ENCODE data around the gene KCNA5. TPM values are rescaled to one million over a fixed set of nuclear protein-coding genes. Genes with fewer than 3 reads are reported as not detected.

KCNA5 gene
- 1 to 10 TPM; 2.1 to 2.9 (median 2.5) TPM for polyA plus RNA-seq (ENCODE audit: insufficient read length in 4 of 4)

DNA sequence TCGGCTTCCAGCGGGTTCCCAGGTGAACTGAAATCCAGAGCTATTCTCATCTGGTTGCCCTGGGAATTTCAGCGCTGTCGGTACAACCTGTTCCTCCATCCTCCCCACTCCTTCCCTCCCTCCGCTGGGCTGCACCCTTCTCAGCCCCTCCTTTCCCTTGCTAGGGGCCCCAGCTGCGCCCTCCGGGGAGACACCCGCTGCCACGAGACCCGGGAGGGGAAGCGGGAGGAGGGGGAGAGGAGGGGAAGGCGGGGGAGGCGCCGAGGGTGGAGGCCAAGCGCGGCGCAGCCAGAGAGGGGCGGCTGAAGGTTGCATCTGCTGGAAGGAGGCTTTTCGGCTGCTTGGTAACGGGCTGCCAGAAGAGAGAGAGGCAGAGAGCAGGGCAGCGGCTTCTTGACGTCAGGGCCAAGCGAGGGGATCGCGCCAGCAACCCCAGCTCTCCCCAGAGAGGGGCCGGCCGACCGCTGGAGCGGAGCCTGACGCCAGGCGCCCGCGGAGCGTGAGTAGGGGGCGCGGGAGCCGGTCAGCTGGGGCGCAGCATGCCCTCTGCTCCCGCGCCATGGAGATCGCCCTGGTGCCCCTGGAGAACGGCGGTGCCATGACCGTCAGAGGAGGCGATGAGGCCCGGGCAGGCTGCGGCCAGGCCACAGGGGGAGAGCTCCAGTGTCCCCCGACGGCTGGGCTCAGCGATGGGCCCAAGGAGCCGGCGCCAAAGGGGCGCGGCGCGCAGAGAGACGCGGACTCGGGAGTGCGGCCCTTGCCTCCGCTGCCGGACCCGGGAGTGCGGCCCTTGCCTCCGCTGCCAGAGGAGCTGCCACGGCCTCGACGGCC lies at the start of gene KCNA5:
Gene KCNA5, plus strand, starts transcription at position 291 of the 831 bp plus-strand sequence. Its CDS starts 269 bp downstream, at position 560.
- peak; percentile 24 to 35 (median 28) for DNase-seq (ENCODE audit: low read depth in 4 of 4, low spot score in 3 of 4)

GRCh38 chr12:4994622-4995021 lies 49.1 kb upstream of the KCNA5 start:
- no peak for DNase-seq (ENCODE audit: low read depth in 4 of 4, low spot score in 3 of 4)

DNA sequence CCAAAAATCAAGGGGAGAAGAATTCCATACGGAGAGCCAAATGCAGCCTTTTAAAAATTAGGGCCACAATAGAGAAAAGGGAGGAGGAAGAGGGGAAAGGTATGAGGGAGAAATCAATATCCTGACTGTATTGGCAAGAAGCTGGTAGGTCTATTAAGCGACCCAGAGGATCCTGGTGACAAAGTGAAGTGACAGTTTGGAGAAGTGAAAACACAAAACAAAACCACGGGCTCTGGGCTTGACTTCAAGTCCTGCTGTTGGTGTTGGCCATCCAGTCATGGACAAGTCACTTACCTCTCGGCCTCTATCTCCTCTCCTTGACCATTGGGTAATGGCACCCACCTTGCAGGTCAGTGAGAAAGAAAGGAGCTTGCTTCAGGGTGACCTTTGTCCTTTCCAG lies 47.0 kb upstream of the KCNA5 start:
- no peak for DNase-seq (ENCODE audit: low read depth in 4 of 4, low spot score in 3 of 4)

- no peak for DNase-seq (ENCODE audit: low read depth in 4 of 4, low spot score in 3 of 4)
These were observed 45.7 kb upstream of the KCNA5 start for GRCh38 chr12:4997939-4998338.

GRCh38 chr12:5000204-5000603 lies 43.5 kb upstream of the KCNA5 start:
- DNase-seq (ENCODE audit: low read depth in 4 of 4, low spot score in 3 of 4) = no peak

DNA sequence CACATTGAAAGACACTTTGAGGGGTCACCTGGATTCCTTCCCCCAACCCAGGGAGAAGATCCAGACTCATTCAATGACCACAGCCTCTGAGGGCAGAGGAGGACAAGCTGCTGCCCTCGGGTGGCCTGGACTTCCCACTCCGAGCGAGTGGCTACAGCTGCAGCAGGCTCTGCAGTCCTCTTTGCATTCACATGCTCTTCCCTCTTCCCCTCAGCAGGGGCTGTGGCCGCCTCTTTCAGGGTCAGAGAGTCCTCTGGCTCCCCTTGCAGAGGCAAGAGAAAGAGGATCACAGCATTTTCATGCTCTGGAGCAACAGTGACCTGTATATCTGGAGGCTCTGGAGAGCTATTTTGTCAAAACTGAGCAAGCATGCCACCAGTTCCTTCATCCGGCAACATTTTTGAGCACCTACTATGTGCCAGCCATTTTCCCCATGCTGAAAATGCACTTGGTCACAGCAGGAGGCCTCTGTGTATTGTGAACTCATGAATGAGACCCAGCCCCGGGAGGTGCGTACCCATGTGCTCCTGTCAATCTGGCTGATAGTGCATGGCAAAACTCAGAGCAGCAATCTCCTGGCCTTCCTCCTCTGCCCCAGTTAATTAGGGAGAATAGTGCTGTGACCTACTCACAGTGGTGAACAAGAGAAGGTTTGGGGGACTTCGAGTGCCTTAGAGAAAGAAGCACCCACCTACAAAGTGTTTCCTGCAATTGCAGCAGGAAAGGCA lies 42.9 kb upstream of the KCNA5 start:
- no peak for DNase-seq (ENCODE audit: low read depth in 4 of 4, low spot score in 3 of 4)

DNA sequence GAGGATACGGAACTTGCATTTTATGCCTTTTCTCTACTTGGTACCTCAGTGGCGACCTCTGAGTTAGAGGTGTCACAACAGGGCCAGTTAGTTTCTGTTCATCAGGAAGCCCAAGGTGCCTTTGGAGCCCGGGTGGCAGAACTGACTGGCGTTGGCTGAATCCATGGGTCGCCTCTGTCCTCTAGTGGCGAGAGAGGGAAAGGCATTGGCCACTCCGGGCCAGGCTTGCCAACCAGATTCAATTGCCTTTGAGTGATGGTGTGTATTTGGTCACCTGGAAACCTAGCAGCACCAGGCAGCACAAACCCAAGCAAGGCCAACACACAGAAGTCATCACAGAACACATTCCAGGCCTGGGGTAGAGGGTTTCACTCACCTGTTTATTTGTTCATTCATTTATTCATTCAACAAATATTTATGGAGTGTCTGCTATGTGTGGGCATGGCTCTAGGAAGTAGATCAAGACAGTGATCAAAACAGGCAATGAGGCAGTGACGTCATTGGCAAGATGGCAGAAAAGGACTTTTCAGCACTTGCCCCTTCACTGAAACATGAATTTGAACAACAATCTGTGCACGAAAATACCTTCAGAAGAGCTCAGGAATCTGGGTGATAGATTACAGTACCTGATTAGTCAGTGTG lies 40.5 kb upstream of the KCNA5 start:
- peak in 3 of 4 donors; percentile 27 to 37 (median 28) for DNase-seq (ENCODE audit: low read depth in 4 of 4, low spot score in 3 of 4)

- DNase-seq (ENCODE audit: low read depth in 4 of 4, low spot score in 3 of 4) = no peak
These were observed 35.0 kb upstream of the KCNA5 start for GRCh38 chr12:5008661-5009060.

DNA sequence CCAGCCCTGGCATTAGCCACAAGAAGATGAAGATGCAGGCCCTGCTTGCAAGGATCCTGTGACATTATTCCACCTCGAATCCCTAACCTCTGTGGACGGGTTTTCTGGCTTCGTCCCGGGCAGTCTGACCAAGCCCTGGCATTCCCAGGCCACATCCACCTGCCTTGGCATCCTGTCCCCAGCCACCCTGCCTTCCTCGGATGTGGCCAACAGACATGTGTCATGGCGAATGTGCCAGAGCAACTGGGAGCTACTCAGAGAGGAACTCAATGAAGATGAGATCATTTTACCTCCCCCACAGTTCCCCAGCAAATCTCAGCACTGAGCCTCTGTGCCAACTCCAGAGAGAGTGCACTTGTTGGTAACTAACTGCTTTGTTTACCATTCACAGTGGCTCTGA lies 33.5 kb upstream of the KCNA5 start:
- DNase-seq (ENCODE audit: low read depth in 4 of 4, low spot score in 3 of 4) = no peak

DNA sequence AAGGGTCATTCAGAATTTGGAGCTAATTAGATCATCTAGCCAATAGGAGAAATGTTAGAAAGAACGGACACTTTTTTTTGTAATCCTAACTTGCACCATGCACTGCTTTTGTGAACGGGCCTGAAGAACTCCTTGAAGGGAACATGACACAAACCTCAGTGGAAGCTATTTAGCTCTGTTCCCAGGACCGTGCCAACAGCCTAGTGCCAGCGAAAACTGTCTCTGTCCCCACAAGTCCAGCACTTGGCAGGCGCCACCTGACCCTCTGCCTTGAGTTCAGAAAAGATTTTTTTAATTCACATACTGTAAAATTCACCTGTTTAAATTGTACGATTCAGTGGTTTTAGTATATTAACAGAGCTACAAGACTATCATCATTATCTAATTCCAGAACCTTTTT lies 31.3 kb upstream of the KCNA5 start:
- DNase-seq (ENCODE audit: low read depth in 4 of 4, low spot score in 3 of 4) = no peak

DNA sequence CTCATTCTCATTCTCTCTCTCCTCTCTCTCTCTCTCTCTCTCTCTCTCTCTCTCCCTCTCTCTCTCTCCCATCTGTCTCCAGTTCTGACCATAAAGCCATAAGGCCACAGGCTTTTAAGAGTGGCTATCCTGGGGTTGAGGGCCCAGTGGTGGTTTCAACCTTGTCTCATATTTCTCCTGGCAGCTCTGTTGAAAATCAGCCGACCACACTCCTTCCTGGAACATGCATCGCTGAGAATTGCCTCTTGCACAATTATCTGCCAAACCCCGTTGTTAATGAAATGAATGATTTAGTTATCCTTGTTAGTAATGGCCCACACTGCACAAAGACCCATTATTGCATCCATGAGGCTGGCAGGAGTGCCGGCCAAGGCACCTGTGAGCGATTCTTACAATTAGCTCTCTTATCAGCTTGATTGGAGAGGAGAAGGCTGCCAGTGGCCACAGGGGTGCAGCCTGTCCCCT lies 30.4 kb upstream of the KCNA5 start:
- no peak for DNase-seq (ENCODE audit: low read depth in 4 of 4, low spot score in 3 of 4)

DNA sequence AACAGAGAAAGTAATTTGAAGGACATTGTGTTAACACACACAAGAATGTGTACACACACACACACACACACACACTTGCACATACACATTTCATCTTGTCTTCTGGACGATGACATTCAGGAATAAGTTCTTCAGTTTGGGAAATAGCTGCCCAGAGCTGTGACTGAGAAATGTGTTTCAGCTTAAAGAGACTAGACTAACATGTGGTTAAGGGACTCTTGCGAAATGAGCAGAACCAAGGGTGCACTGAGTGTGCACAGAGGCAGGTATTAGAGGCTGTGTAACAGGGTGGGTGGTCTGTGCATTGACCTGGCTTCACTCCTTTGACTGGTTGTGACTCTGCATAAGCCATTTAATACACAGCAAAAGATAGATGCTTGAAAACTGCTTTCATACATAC lies 29.4 kb upstream of the KCNA5 start:
- no peak for DNase-seq (ENCODE audit: low read depth in 4 of 4, low spot score in 3 of 4)

DNA sequence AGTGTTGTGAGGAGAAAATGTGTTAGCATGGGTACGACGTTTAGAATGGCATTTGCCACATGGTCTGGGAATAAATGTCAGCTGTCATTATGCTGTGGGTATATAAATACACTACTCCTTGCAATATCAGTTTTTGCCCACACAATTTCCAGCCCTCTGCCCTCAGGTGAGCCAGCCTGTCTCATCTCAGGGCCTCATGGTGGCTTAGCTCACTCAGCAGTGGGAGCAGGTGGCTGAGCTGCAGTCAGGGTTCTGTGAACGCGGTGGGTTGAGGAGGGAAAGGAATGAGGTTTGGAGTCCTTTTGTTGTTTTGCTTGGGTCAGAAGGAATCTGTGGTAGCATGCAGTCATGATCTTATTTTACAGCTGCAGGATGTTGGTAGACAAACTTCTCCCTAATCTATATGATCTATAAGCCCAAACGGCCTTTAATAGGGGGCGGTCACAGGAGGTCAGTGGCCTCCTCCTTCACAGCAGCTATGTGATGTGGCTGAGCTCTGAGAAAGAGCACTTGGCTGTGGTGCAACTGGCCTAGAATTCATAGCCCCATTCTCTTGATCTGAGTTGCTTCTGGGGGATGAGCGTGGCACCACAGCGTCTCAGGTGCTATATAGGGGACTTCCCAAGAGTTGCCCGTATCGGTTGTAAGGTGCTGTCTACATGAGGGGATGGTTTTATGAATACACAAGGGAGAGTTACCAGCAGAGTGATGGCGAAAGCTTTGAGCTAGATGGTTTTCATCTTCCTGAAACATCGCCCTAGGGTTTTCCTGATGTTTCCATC lies 27.8 kb upstream of the KCNA5 start:
- DNase-seq (ENCODE audit: low read depth in 4 of 4, low spot score in 3 of 4) = no peak

GRCh38 chr12:5016526-5016925 lies 27.2 kb upstream of the KCNA5 start:
- no peak for DNase-seq (ENCODE audit: low read depth in 4 of 4, low spot score in 3 of 4)

DNA sequence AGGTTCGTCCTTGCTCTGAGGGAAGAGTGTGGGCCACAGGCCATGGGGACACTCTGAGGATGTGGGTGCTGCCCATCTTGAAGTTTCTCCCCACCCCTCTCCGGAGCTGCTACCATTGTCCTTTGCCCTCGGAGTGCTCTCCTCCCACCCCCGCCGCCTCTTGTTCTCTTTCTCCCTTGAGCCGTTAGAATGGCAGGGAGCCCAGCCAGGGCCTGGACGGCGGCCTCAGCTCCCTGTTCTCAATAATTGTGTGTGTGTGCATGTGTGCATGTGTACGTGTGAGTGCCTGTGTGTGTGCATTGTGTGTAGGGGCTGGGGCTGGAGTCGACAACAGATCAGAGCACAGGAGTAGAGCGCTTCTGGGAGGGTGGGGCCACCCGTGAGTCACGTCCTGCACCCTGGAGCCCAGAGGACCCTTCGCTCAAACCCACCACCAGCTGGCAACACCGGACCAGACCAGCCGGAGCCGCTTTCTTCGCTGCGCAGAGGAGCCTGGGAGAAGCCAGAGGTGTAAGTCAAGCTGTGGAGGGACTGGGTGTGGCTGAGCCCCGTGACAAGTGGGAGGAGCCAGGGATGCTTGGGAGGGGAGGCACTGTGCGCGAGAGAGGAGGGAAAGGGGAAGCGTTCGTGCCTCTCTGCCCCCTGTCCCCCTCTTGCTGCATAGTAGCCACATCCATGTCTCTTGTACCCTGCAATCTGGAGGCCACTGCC lies 25.9 kb upstream of the KCNA5 start:
- no peak for DNase-seq (ENCODE audit: low read depth in 4 of 4, low spot score in 3 of 4)

- no peak for DNase-seq (ENCODE audit: low read depth in 4 of 4, low spot score in 3 of 4)
These were observed 25.0 kb upstream of the KCNA5 start for GRCh38 chr12:5018677-5019076.

DNA sequence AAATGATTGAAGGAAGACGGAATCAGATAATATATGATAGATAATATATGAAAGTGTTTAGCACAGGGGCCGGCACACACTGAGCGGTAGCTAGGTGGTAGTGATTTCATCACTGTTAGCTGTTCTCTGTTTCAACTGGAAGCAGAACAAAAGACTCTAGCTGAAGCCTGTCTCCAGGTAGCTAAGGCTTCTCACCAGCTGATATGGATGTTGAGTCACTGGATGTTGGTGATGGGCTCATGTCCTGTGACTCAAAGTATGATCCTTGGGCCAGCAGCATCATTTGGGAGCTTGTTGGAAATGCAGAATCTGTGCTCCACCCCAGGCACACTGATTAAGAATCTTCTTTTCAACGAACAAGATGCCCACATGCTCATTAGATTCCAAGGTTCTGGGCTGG lies 21.7 kb upstream of the KCNA5 start:
- DNase-seq (ENCODE audit: low read depth in 4 of 4, low spot score in 3 of 4) = no peak

DNA sequence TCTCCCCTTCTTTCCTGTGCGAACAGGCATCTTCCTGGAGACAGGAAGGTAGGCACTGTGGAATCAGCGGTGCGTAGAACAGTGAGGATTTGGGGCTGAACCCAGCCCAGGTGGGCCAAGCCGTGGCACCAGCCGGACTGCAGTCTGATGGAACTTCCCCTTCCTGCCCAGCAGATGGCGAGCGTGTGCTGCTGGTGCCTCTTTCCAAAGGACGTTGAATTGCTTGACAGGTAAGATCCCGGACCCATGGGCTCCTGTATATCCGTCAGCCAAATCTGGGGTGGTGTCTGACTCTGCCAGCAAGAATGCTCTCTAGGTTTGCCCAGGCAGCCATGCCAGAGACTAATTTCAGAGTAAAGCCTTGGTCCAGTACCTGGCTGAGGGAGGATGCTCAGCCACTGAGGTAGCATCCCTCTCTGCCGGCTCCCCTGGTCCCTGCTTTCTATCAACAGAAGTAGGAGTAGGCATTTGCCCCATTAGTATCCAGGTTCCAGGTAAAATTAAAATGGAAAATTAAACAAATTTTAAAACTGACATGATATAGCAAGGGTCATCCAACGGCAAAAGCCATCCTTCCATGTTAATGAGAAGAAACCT lies 21.1 kb upstream of the KCNA5 start:
- peak in 3 of 4 donors; percentile 35 to 52 (median 49) for DNase-seq (ENCODE audit: low read depth in 4 of 4, low spot score in 3 of 4)

- DNase-seq (ENCODE audit: low read depth in 4 of 4, low spot score in 3 of 4) = no peak
These were observed 19.8 kb upstream of the KCNA5 start for GRCh38 chr12:5023842-5024241.
